Hematopoietic multipotent progenitor cell treated with erythropoietin and hydrocortisone succinate and interleukin-3 and kit ligand, for 4 days (in vitro differentiated cells): Measurements from ENCODE around the gene WDR70.
A peak's percentile ranks its signal among the peaks of the same experiment; 100 is the strongest.

ENCODE experiments used
- DNase-seq: peaks from one replicate; pipeline ENCODE4 v3.0.0-alpha.2; 2015

WDR70 gene

DNA sequence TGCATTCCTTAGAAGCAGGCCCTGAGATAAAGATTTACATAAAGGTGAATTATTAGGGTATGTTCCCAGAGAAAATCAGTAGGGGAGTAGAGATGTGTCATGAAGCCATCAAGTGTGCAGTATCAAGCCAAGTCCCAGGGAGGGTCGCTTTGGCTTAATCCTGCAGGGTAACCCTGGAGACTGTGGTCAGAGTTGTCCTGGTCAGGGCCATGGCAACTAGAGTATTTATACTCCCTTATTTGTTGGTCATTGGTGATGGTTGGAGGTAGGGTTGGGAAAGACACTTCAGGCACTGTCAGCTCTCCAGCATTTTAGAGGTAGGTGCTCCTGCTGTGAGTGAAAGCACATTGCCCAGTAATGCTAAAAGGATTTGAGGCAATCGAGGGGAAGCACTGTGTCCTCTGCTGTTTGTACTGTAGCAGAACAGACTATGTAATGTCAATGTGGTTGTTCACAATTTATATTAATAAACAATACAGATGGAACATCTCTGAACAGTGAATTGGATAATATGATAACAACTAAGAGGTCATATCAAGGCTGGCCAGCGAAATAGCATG, 351.9 kb downstream of the WDR70 start:
- no peak for DNase-seq

DNA sequence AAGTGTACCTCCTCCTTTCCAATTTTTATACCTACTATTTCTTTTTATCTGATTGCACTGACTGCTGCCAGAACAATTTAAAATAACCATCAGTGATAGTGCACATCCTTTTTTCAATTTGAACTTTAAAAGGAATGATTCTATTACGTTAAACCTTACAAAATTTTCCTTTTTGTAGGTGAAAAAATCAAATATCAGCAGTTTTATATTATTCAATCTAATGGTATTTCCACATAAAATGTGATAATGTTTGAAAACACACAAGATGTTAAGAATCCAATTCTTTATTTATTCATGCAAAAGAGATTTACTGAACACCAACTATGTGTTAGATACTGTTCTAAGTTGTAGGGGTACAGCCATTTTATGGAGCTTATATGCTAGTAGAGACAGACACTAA, 355.0 kb downstream of the WDR70 start:
- no peak for DNase-seq

GRCh38 chr5:37735649-37736347, 356.7 kb downstream of the WDR70 start:
- DNase-seq, result no peak

DNA sequence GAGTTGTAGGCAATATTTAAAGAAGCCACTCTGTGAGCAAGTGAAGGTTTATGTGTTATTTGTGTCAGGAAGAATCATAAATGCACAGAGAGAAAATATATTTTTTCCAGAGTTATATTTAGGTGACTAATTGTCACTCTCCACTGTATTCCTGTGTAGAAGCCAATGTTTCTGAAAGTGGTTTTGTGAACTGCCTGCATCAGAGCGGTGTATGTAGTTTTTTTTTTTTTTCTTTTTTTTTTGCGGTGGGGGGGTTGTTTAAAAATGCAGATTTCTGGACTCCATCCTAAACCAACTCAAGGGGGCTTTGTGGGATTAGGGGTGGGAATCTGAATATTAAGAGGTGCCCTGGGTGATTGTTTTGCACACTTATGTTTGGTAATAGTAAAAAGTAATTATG, 357.3 kb downstream of the WDR70 start:
- DNase-seq, result no peak

DNA sequence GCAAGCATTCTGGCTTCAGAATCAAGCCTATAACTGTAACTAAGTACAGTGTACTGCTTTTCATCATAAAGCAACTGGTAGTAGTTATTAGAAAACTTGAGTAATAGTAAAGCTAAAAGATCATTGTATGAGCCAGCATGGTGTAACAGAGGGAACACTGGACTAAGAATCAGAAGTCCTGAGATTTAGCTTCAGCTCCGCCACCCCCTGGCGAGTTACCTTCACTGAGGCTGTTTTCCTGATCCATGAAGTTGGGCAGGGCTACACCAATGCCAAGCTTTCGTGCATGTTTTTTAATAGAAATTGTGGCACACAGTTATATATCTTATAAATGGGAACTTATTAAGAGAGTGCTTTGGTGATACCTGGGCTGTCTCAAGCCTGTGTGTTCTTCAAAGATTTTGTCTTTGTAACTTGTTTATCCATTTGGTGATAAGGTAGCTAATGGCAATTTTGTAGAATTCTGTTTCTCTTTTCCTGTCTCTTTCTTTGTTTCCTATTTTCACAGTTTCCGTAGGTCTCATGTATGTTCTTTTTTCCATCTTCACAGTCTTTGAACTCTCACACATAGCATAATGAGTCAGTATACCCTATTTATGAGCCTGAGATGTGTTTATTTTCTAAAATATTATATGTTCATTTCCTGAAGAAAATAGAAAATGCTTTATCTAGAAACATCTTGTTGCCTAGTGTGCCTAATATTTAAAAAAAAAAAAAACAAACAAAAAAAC, 358.4 kb downstream of the WDR70 start:
- DNase-seq, result no peak

DNA sequence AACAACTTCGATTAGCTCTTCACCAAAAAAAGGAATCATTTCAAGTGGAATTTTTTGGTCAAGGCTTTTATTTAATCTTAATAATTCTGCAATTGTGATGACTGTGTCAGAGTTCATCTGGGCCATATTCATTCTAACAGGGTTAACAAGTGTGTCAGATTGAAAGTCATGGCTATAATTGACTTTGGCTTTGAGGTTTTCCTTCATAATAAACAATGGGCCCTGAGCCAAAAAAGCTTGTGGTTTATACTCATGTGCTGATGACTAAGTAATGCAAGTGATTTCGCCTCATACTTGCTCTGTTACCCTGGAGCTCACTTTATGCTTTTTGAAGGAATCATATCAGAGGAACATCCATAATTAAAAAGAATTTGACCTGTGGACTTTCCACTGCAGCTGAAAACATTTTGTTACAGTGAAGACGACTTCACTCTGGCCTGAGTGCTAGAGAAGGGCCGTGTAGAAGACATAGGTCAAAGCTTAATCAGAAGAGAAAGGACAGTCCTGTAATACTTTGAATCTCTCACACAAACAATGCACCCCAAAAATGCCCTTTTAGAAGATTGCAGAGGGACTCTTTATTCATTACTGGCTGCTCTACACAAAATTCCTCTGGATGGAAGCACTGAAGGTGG, 359.1 kb downstream of the WDR70 start:
- peak; percentile 91 for DNase-seq

- DNase-seq, result no peak
These were observed 359.9 kb downstream of the WDR70 start for GRCh38 chr5:37738865-37739488.

DNA sequence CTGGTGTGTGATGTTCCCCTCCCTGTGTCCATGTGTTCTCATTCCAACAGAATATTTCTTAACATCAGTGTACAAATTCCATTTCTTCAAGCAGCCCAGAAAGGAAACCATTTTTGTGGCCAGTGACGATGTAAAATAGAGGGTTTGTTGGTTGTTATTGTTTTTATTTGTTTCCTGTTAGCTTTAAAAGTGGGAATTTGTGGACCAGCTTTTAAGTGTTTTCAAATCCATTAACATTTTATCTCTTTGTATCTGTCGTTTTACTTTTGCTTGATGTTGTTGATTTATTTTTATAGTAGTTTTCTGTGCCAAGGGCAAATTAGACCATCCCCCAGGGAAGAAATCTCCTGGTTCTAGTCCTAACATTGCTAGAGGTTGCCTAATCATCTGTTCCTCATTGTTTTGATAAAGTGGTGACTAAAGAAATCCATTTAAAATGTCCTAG, 360.7 kb downstream of the WDR70 start:
- no peak for DNase-seq

DNA sequence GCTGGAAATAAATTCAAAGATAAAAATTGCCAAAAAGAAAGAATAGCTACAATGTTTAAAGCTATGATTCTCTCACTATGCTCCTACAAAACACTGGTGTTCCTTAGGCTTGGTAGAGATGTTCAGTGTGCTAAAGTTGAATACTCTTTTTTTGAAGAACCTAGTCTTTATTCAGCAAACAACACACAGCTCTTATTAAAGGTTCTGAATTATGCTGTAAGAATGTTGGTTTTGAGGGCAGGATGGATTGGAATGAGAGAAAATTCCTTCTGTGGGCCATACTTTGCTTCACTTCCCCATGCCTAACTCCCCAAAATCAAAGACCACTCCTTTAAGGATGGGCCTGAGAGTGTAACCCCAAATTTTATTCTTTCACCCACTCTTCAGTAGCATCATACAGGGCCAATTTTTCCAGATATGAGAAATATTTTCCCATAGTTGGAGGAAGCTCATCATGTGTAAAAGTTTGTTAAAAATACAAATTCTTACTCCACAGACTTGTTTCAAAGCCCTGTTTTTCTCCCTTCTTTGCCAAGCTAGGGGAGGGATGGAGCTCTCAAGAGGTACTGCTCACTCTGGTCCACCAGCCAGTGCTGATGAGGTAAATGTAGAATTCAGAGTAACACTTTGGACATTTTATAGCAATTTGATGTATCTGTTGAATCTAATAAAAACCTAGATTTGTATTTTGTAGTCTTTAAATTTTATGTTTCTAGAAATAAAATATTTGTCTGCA, 361.4 kb downstream of the WDR70 start:
- no peak for DNase-seq

GRCh38 chr5:37742111-37742510, 363.0 kb downstream of the WDR70 start:
- peak; percentile 84 for DNase-seq

GRCh38 chr5:37751227-37751626, 372.1 kb downstream of the WDR70 start:
- DNase-seq, result no peak

- DNase-seq, result no peak
These were observed 375.9 kb downstream of the WDR70 start for GRCh38 chr5:37754976-37755375.

- DNase-seq, result no peak
These were observed 376.5 kb downstream of the WDR70 start for GRCh38 chr5:37755581-37755980.

DNA sequence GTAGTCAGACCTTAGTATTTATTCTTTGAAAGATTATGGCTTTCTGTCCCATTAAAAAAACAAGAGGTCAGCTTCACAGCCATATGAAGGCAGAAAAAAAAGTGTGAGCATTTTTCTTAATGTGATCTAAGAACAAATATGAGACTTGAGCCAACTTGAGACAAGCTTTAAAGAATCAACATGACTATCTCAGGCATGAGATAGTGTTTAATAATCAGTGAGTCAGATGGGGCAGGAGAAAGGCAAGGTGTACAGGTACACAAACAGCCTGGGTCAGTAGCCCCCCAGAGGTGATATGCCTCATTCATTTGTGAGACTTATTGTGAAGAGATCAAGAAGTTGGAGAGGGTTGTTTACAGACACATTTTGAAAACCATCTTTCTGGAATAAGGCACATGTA, 377.1 kb downstream of the WDR70 start:
- no peak for DNase-seq

DNA sequence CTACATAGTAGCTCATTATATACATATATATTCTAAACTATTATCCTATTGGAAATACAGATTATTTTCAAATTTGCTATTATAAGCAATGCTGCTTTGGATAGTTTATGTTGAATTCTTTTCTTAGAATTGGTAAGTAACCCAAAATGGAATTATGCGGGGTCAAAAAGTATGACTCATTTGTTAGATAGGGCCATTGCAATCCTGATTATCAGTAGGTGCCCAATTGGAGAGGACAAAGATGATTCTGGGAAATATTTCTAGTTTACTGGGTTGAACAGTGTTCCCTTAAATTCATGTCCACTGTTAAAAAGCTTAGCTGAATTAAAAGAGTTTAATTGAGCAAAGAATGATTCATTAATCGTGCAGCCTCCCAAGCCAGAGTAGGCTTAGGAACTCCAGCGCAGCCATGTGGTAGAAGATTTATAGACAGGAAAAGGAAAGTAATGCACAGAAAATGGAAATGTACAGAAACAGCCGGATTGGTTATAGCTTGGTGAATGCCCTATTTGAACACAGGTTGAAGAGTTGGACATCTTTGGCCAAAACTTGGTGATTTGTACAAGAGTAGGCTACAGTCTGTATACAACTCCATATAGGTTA, 379.0 kb downstream of the WDR70 start:
- peak; percentile 26 for DNase-seq

- DNase-seq, result no peak
These were observed 388.1 kb downstream of the WDR70 start for GRCh38 chr5:37767251-37767650.

DNA sequence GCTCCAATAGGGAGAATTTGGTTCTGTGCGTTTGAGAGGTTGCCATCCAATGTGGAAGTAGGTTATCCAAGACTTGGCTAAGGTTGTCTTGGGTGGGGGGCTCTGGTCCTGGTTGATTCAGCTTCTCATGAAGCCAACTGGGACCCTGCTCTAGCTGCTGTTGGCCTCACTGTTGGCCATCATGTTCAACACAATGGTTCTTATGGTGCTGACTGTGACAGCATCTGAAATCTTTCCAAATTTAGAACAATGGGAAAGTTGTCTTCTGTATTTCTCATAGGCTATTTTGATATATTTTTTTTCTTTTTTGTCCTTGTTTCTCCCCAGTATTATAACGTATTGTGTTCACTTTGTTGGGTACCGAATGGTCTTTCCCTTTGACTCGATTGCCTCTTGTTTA, 388.8 kb downstream of the WDR70 start:
- no peak for DNase-seq

GRCh38 chr5:37768371-37768770, 389.3 kb downstream of the WDR70 start:
- DNase-seq, result no peak

GRCh38 chr5:37769108-37769507, 390.0 kb downstream of the WDR70 start:
- DNase-seq, result no peak

GRCh38 chr5:37769840-37770239, 390.7 kb downstream of the WDR70 start:
- no peak for DNase-seq

DNA sequence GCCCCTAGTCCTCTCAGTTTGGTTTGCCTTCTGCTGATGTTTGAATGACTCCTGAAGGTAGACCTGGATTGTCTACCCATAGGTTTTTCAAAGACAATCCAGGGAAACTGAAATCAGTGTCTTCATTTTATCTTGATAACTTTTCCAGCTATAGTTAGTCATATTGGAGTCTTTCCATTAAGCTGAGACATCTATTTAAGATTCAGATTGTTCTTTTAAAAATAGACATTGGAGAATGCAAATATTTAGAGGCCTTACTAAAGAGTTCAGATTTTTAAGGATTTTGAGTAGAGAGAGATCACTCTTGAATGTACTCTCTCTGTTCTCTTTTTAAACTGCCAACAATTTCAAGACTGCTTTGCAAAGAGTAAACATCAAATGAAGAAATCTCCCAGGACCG, 391.7 kb downstream of the WDR70 start:
- DNase-seq, result no peak

- DNase-seq, result no peak
These were observed 392.1 kb downstream of the WDR70 start for GRCh38 chr5:37771203-37771611.
